IPS DF 19.7 (cell line): ENCODE measurements around the gene PNKD.
A peak's percentile ranks its signal among the peaks of the same experiment; 100 is the strongest.

Experiments used
- DNase-seq: peaks from one replicate; pipeline ENCODE4 v3.0.0-alpha.2; 2013; ENCODE audit warnings: low read depth, low spot score

The PNKD gene, protein sequence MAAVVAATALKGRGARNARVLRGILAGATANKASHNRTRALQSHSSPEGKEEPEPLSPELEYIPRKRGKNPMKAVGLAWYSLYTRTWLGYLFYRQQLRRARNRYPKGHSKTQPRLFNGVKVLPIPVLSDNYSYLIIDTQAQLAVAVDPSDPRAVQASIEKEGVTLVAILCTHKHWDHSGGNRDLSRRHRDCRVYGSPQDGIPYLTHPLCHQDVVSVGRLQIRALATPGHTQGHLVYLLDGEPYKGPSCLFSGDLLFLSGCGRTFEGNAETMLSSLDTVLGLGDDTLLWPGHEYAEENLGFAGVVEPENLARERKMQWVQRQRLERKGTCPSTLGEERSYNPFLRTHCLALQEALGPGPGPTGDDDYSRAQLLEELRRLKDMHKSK

DNA sequence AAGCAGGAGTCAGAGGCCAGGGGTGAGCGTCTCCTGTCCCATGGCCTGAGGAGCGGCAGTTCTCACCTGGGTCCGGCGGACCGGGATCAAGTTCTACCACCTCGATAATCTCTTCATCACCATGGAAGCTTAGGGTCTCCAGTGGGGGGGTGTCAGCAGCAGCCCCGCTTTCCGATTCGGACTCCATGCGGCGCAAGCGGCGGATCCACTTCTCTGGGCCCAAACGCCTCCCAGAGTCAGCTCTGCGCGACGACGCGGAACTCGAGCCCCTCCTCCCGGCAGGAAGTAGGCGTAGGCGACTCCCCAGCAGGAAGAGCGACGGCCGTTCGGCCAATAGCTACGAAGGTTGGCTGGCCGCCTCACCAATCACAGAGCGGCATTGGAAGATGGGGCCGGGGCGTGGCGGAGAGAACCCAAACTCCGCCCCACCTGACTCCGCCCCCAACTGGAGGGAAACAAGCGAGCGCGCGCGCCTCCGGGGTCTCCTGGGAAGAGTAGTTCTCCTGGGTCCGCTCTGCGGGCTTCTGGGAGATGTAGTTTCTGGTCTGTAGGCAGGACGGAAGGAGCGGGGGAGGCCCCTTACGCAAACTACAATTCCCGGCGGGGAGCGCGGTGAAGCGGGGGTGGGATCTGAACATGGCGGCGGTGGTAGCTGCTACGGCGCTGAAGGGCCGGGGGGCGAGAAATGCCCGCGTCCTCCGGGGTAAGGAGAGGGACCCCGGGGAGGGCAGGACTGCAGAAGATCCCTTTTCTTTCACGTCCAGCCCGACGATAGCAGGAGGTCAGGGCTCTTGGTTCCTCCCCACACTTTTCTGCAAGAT lies at the start of gene PNKD, which contains the start of gene AAMP:
PNKD (plus strand) TSS at position 620 of the 821 bp plus-strand sequence; CDS start at position 637, 17 bp downstream.
AAMP (minus strand) TSS at position 238 of the 821 bp plus-strand sequence; CDS start at position 187, 51 bp downstream.
- DNase-seq: peak; percentile 94

DNA sequence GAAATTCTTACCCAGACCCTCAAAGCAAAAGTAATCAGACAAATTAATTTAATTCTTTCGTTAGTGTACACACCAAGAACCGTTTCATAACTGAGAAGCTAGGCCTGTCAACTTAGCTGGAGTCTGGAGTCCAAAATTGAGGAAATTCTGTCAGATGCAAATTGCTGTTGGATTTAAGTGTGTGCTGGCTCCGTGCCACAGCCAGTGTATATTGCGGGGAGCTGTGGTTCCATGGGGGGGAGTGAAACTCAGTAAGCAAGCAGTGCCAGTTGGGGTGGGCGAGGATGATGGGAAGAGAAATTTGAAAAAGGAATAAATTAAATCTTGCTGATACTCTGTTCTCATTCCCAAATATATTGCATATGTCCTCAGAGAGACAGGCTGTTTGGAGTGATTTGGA lies 49.3 kb upstream of the PNKD start:
- no peak for DNase-seq

DNA sequence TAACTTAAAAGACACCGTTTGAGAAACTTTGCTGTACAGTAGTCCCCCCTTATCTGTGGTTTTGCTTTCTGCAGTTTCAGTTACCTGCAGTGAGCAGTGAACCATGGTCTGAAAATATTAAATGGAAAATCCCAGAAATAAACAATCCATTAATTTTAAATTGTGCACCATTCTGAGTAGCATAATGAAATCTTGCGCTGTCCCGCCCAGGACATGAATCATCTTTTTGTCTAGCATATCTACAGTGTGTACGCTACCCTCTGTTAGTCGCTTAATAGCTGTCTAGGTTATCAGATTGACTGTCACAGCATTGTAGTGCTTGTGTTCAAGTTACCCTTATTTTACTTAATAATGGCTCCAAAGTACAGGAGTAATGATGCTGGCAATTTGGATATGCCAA lies 47.3 kb upstream of the PNKD start:
- no peak for DNase-seq

DNA sequence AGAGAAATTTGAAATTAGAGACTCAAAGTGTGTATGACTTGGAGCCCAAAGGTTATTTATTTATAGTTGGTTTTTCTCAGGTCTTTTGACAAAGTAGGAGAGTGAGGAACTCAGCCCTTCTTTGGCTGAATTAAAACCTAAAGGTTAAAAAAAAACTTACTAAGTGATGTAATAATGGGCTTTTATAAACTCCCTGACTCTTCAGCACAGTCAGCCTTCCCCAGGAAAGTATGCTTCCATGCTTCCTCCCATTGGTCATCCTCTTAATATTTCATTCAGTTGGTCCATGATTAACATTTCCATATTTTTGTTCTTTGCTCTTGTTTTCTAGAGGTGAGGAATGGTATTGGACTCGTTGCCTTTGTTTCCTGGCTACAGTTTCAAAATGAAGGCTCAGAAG lies 46.1 kb upstream of the PNKD start:
- DNase-seq: no peak

DNA sequence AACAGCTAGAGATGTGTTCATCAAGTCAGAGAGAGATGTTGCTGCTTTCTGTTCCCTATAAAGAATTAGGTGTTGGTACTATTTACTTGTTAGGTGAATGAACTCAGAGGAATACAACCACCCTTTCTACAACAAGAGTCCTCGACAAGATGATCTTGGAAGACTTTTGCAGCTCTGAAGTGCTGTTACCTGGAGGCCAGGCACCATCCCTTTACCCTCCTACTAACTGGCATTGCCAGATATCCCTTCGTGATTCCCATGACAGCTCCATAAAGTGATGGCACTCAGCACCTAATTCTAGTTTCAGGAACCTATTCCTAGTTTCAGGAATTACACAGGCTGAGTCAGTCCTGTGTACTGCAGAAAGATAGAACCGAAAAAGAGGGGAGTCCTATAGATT lies 43.4 kb upstream of the PNKD start:
- DNase-seq: no peak

DNA sequence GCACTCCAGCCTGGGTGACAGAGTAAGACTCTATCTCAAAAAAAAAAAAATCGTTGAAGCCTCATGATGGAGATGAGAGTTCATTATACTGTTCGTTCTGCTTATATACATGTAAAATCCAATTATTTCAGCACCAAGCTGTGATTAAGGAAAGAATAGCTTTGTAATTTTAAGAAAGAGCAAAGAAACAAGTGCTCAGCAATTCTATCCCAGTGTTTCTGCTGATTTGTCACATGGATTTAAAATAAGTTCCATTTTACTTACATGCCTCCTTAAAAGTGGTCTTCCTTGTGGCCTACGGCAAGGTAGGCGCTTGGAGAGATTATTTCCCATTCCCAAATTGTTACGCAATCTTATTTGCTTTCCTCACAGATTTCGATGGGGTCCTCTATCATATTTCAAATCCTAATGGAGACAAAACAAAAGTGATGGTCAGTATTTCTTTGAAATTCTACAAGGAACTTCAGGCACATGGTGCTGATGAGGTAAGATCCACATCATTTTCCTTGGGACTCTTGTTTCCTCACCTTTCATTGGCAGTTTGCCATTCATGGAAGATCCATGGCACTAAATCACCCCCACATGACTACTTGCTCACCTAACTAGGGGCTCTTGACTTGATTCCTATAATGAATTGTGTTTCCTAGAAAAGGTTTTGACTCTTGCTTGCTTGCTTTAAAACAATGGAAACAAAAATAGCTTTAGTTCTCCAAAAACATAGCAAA lies 41.8 kb upstream of the PNKD start:
- DNase-seq: no peak

DNA sequence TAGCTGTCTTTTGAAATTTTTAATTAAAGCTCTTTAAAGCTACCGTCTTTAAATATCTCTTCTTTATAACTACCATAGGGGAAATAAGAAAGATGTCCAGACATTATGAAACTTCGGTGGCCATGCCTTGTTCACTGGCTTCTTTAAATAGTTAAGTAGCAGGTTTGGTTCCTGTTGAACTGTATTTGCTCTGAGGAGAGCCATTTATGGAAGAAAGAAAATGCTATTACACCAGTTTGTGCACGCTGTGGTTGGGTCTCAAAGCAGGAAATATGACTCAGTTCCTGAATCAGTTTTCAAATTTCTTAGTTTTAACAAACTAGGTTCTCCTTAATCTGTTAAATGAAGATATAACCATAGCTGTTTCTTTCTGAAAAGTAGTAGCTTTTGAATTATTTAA lies 41.1 kb upstream of the PNKD start:
- DNase-seq: no peak

DNA sequence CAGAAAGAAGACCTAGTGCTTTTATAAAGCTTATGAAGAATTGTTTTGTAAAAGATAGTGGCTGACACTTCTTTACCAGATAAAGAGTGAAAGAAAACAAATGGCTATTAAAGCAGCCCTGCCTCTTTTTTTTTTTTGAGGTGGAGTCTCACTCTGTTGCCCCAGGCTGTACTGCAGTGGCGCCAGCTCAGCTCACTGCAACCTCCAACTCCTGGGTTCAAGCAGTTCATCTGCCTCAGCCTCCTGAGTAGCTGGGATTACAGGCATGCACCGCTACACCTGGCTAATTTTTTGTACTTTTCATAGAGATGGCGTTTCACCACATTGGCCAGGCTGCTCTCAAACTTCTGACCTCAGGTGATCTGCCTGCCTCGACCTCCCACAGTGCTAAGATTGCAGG lies 40.5 kb upstream of the PNKD start:
- DNase-seq: no peak

DNA sequence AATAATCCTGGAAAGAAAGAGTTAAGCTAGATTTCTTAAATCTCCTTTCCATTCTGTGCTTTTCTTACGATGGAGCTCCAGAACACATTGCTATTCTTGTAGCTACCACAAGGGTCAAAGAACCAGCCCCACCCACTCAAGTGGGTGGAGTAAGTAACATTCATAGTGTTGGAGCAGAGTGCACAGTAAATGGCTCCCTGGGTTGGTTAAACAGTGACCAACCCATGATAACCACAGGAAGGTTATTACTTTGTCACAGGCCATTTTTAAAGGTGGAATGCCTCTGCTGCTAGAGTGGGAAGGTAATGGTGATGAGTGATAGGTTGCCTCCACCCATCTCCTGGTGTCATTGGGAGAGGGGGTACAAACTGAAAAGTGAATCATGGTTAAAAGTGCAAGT lies 39.4 kb upstream of the PNKD start:
- DNase-seq: no peak

DNA sequence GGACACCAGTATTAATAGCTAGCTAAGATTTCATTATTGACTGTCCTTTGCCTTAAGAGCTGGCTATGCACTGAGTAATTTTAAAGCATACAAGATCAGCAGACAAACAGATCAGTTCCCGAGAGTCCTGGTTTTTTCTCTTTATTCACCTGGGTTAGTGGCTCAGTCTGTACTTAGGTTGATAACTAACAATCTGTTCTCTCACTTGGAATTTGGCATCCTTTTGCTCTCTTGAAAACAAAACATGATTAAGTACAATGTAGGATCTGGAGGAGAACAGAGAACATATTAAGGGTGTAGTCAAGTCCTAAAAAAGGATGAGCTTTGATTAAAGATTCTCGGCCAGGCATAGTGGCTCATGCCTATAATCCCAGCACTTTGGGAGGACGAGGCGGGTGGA lies 36.8 kb upstream of the PNKD start:
- no peak for DNase-seq

DNA sequence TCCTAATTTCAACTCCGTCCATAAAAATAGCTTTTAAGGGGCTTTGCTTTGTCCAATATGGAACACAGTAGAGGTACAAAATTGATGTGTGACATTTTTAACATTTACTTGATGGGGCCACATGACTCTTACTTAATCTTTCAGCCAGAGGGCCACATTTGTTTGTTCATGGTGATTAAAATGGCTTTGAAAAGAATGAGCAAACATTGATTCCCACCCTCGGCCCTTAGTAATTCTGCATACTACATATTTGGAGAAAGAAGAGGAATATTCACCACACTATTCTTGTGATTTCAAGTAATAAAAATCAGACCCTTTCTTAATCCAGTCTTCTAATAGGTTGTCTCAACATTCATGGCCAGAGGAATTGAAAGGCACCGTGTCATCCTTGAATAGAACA lies 35.8 kb upstream of the PNKD start:
- DNase-seq: no peak

DNA sequence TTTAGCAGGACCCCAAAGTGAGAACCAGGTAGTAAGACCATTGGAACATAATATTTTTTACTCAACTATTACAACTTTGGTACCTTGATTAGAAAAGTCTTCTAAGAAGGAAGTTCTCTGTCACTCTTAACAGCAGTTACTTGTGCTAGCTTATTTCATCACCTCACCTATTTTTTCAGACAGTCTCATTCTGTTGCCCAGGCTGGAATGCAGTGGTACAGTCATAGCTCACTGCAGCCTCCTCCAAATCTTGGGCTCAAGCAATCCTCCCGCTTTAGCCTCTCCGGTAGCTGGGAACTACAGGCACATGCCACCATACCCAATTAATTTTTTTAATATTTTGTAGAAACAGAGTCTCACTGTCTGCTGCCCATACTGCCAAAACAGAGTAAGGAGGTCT lies 35.3 kb upstream of the PNKD start:
- DNase-seq: no peak

DNA sequence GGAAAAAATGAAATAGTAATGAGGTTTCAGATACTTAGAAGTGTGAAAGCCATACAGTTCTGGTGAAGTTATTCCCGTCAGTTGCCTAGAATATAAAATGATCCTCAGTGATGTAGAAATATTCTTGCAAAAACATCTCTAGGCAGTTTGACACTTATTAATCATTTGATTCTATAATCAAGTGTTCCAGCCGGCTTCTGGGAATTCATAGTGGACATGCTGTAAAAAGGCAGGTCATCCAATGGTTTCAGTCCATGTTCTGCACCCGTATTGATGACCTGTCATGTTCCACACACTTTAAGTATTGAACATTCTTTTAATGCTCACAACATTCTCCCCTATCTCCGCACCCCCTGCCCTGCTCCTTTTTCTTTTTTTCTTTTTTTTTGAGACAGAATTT lies 33.5 kb upstream of the PNKD start:
- DNase-seq: no peak

DNA sequence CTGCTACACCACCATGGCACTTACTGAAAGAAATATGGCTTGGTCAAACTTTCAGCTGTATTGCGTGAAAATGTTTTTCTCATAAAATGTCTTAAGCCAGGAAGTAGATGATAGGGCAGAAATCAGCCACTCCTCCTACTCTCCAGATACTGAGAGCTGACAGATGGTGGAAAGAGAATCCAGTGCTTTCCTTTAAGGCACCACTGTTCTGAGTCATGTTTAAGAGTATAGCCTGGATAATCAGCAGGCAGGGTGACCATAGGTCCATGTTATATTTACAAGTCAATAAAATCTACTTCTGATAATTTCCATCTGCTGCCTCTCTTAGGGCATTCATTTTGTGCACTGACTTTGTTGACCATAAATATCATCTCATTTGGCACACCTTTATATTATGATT lies 31.4 kb upstream of the PNKD start:
- DNase-seq: no peak

DNA sequence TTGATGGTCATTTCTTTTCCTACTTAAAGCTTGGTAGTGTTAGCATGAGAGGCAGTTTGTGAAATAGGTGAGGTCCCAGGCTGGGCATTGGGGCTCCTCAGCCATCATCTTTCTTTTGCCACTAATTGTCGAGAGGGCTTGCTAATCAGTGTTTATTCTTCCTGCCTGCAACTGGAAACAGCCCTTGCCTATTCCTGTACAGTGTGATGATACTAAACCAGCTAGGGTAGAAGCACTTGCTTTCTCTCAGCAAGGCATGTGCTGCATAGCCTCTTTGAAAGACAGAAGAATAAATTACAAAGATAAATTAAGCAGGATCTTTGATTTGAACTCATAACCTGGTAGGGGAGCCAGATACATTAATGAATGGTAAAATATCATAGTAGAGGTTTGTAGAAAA lies 26.1 kb upstream of the PNKD start:
- DNase-seq: no peak

DNA sequence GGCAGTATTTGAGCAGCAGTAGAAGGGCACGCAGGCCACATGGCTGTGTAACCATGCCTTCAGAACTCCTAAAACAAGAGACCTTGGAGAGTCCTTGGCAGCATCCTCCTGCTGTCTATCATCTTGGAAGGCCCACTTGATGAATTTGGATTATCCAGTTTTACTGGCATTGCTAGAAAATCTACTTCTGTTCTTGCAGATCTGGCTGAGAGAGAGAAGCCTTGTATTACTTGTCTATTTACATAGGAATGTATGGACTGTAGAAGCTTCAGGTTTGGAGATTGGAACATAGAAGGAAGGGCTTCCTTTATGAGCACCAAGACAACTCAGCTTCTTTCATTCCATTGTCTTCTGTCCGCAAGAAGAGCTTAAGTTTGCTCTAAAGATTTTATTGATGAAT lies 25.7 kb upstream of the PNKD start:
- DNase-seq: no peak

DNA sequence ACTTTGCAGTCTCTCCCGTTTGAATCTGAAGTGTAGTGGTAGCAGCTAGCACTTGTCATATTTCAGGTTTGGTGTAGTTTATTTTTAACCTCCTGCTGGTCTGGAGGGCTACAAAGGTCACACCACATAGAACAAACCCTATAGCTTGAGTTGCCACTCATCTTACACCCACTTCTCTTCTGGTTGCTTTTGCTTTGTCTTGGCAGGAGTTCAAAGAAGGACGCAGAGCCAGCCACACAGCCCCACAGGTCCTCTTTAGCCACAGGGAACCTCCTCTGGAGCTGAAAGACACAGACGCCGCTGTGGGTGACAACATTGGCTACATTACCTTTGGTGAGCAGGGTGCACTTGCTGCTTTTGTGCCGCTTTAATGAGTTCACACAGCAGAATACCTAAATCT lies 25.1 kb upstream of the PNKD start:
- DNase-seq: no peak

DNA sequence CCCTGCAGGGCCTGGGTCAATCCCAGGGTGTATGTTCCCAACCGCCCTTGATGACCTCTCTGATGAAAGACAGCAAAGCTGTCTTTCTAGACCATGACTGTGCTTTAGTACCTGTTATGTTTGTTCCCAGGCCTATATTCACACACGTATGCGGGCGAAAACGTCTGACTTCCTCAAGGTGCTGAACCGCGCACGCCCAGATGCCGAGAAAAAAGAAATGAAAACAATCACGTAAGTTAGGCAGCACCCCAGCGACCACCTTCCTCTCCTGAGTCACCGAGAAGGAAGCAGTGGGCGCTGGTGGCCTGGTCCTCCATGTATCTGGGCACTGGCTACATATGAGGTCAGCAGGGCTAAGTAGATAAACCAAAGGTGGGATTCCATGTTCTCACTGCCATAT lies 20.6 kb upstream of the PNKD start:
- DNase-seq: no peak

DNA sequence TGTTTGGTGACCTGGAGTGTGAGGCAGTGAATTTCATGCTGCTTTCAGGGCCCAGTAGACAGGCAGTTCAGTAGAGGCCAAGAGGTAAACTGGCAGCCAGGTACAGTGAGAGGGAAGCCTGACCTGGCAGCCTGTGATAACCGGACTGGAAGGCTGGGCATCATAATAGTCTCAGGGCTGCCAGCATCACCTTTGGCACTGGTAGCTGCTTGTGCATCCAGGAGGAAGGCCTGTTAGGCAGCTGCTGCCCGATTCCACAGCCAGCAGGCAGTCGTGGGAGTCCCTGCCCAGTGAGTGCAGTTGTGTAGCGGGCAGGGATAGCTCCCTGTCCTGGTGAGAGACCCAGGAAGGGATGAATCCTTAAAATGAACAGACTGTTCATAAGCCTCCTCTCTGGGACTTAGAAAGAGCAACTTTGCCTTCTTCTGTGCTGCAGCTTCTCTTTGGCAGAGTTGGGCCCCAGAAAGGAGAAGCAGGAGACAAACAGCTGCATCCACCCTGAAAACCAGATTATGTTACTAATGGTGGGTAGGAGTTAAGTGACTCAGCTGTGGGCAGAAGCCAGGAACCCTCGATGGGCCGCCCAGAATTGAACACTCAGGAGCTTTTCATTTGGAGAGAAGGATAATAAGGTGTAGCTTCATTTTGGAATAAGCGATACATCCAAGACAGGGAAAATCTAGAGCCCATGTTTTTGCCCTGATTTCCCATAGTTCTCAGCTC lies 17.6 kb upstream of the PNKD start:
- DNase-seq: no peak

DNA sequence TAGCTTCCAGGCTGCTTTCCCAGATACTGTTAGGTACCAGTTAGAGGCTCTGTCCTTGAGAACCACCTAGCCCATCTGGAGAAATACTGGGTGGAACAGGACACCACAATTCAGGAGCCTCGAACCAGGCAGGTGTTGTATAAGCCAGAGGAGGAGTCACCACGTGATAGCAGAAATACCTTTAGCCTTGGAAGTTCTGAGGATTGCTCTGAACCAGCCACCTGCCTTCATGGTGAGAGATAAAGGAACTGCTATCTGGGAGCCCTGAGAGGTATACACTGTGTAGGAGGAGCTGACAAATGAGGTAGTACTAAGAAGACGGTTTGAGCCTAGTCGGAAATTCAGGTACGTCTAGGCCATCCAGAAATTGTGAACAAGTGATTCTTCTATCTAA lies 17.1 kb upstream of the PNKD start:
- no peak for DNase-seq

DNA sequence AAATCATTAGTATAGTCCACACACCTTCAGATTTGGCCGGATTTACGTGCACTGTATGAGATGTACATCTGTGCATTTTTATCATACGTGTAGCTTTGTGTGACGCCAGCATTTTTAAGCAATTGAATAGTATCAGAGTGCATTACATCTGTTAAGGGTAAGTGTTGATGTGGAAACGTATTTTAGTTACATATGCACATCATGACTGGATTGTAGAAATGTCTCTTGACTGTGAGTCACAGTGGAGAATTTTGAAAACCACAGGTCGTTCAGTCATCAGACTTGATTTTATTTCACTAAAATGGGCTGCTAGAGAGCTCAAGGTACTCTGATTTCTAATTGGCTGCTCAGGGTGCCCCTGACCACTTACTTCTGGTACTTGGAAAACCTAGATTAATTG lies 14.9 kb upstream of the PNKD start:
- no peak for DNase-seq
